ENCODE data around the gene ZNF878. TPM values are rescaled to one million over a fixed set of nuclear protein-coding genes. Genes with fewer than 3 reads are reported as not detected.

The ZNF878 gene
- total RNA-seq, 1 experiment from 2014 or later = 2.1 TPM

DNA sequence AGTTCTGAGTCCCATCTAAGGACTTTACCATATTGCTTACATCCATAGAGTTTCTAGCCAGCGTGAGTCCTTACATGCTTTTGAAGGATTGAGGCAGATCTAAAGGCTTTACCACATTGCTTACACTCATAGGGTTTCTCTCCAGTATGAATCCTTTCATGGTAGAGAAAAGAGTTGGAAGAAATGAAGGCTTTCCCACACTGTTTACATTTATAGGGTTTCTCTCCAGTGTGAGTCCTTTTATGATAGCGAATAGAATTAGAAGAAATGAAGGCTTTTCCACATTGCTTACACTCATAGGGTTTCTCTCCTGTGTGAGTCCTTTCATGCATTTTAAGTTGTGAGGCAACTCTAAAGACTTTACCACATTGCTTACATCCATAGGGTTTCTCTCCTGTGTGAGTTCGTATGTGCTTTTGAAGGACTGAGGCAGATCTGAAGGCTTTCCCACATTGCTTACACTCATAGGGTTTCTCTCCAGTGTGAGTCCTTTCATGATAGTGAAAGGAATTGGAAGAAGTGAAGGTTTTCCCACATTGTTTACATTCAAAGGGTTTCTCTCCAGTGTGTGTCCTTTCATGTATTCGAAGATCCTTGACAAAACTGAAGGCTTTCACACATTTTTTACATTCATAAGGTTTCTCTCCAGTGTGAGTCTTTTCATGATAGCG lies 8.9 kb downstream of the ZNF878 start:
- TSS peak; percentile 61 for BruUV-seq (replicated peaks)
- no peak for DNase-seq (ENCODE audit: low read depth, low spot score)
- POLR2A ChIA-PET = interaction anchor here (0.6 kb wide), 1 partner anchor 31 kb away, joined by 11 read pairs; no protein-coding TSS in a partner anchor
- CTCF ChIA-PET = no interaction called here
- Histone ChIP-seq H3K36me3 (ENCODE audit: control insufficient read depth, insufficient read depth, low read length) (no peaks in the 10 kb centered on the region), H3K4me1 (ENCODE audit: control insufficient read depth, insufficient read depth, low read length) (no peaks in the 10 kb centered on the region), H3K9me3 (ENCODE audit: control insufficient read depth, insufficient read depth, low read depth, low read length) (peaks cover 27% of the 10 kb centered on the region), H3K27ac (ENCODE audit: low read length) (no peak overlapping the region), H3K4me3 (ENCODE audit: low read depth in 2 of 2, low read length in 2 of 2) (no peak overlapping the region), H3K27me3 (ENCODE audit: control insufficient read depth, insufficient read depth, low read length) (no peaks in the 10 kb centered on the region)
- TF ChIP-seq POLR2AphosphoS5 (IDR thresholded peaks at IDR 0.05; ENCODE audit: low read depth, low read length) (no peak), CTCF (IDR thresholded peaks at IDR 0.05) (no peak), TCF7L2 (IDR thresholded peaks at IDR 0.05; ENCODE audit: low read depth, low read length) (no peak), REST (IDR thresholded peaks at IDR 0.05; ENCODE audit: insufficient read depth in 1 of 2, low read depth in 2 of 2, low read length in 1 of 2) (no peak), SIN3A (IDR thresholded peaks at IDR 0.05; ENCODE audit: borderline replicate concordance, insufficient read depth, low read depth, low read length) (no peak)
- no peak for ATAC-seq
- intact Hi-C loops (cut with micrococcal nuclease; ENCODE audit: unreplicated experiment) (no loop called here), in situ Hi-C loops (cut with HindIII; ENCODE audit: low pct_unique_long_range_greater_than_20kb, low sequenced_read_pairs) (no loop called here)

DNA sequence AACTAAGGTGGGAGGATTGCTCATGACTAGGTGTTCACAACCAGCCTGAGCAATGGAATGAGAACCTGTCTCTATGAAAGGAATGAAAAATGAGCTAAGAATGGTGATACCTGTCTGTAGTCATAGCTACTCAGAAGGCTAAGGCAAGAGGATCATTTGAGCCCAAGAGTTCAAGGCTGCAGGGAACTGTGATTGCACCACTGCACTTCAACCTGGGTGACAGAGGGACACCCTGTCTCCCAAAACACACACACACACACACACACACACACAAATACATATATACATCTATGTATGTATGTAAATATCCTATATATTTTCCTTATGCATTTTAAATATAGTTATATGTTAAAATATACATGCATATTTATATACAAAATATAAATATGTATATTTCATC lies 9.9 kb downstream of the ZNF878 start:
- ATAC-seq (no peak), DNase-seq (ENCODE audit: low read depth, low spot score) (no peak)
- no peak overlapping the region for H3K4me3 ChIP-seq (ENCODE audit: low read depth in 2 of 2, low read length in 2 of 2)
- CTCF ChIA-PET = no interaction called here
- POLR2A ChIA-PET = interaction anchor here (0.6 kb wide), 1 partner anchor 30 kb away, joined by 11 read pairs; no protein-coding TSS in a partner anchor
- in situ Hi-C loops (cut with HindIII; ENCODE audit: low pct_unique_long_range_greater_than_20kb, low sequenced_read_pairs) = no loop called here
- H3K27ac ChIP-seq (ENCODE audit: low read length) = no peak overlapping the region
- no peaks in the 10 kb centered on the region for H3K4me1 ChIP-seq (ENCODE audit: control insufficient read depth, insufficient read depth, low read length)
- no peaks in the 10 kb centered on the region for H3K36me3 ChIP-seq (ENCODE audit: control insufficient read depth, insufficient read depth, low read length)
- no peaks in the 10 kb centered on the region for H3K27me3 ChIP-seq (ENCODE audit: control insufficient read depth, insufficient read depth, low read length)
- intact Hi-C loops (cut with micrococcal nuclease; ENCODE audit: unreplicated experiment) = no loop called here
- TF ChIP-seq CTCF (IDR thresholded peaks at IDR 0.05) (no peak), SIN3A (IDR thresholded peaks at IDR 0.05; ENCODE audit: borderline replicate concordance, insufficient read depth, low read depth, low read length) (no peak)
- BruUV-seq (replicated peaks) = no TSS peak
- H3K9me3 ChIP-seq (ENCODE audit: control insufficient read depth, insufficient read depth, low read depth, low read length) = peaks cover 27% of the 10 kb centered on the region
